CD4-positive, alpha-beta T cell (primary cell): ENCODE measurements around the gene XYLT1. TPM values are rescaled to one million over a fixed set of nuclear protein-coding genes. Genes with fewer than 3 reads are reported as not detected.

Source experiments
- ATAC-seq: fragments of 200-7000 bp; cut with Tn5 transposase; one replicate; pipeline ENCODE4 v1.10.0; 2022; ENCODE audit warnings: mild to moderate bottlenecking; ENCODE audit not compliant: poor library complexity
- CTCF ChIA-PET: fragments of 350-600 bp; sonication (Branson Sonifier 250); formaldehyde crosslinking; loops from one replicate; lab custom pipeline; 2021; ENCODE audit warnings: antibody characterized with exemption, inconsistent platforms; lab: Charles Lee
- POLR2A ChIA-PET: fragments of 350-600 bp; sonication (Branson Sonifier 250); formaldehyde crosslinking; loops from one replicate; lab custom pipeline; 2021; ENCODE audit warnings: antibody characterized with exemption, inconsistent platforms; lab: Charles Lee
- DNase-seq, 14 experiments: peaks; one replicate each; pipeline ENCODE4 v3.0.0-alpha.2; 2013 to 2020; ENCODE audit warnings: mixed read lengths in 2 of 14
- H3K27ac ChIP-seq, 2 donors: one replicate each; pipeline versions ENCODE4 v1.5.1 to v1.7.0; 2013; ENCODE audit warnings: low read length in 2 of 2, low read depth in 1 of 2, mild to moderate bottlenecking in 1 of 2
- H3K27me3 ChIP-seq, 2 experiments: 1 replicate in 1 of 2; 2 replicates in 1 of 2; pipeline versions ENCODE4 v1.6.1 to v1.7.0; 2013; ENCODE audit warnings: low read length in 2 of 2, control low read depth in 1 of 2, mild to moderate bottlenecking in 1 of 2, moderate library complexity in 1 of 2; ENCODE audit not compliant: insufficient read depth in 2 of 2, control insufficient read depth in 1 of 2
- H3K36me3 ChIP-seq: one replicate; pipeline ENCODE4 v1.6.1; 2013; ENCODE audit warnings: low read length, control low read depth; ENCODE audit not compliant: insufficient read depth
- H3K4me1 ChIP-seq: one replicate; pipeline ENCODE4 v1.6.1; 2013; ENCODE audit warnings: low read length, control low read depth; ENCODE audit not compliant: insufficient read depth
- H3K4me3 ChIP-seq: one replicate; pipeline ENCODE4 v1.5.1; 2013; ENCODE audit warnings: mild to moderate bottlenecking, low read length, moderate library complexity
- H3K9me3 ChIP-seq, 2 experiments: 1 replicate in 1 of 2; 2 replicates in 1 of 2; pipeline versions ENCODE4 v1.6.1 to v1.7.0; 2013; ENCODE audit warnings: low read length in 2 of 2, mild to moderate bottlenecking in 2 of 2, control low read depth in 1 of 2, moderate library complexity in 1 of 2; ENCODE audit not compliant: control insufficient read depth in 1 of 2, insufficient read depth in 1 of 2
- H3K27ac Mint-ChIP-seq: one replicate; pipeline ENCODE4 v1.8.0; 2020; ENCODE audit warnings: mixed read lengths
- H3K27me3 Mint-ChIP-seq: one replicate; pipeline ENCODE4 v1.8.0; 2021; ENCODE audit warnings: mixed read lengths
- H3K36me3 Mint-ChIP-seq: one replicate; pipeline ENCODE4 v1.8.0; 2021; ENCODE audit warnings: low read depth, mixed read lengths
- H3K4me1 Mint-ChIP-seq: one replicate; pipeline ENCODE4 v1.8.0; 2021; ENCODE audit warnings: low read depth, mixed read lengths
- H3K4me3 Mint-ChIP-seq: one replicate; pipeline ENCODE4 v1.8.0; 2020; ENCODE audit warnings: mild to moderate bottlenecking, mixed read lengths
- H3K9me3 Mint-ChIP-seq: one replicate; pipeline ENCODE4 v1.8.0; 2020; ENCODE audit warnings: mixed read lengths
- intact Hi-C, 2 experiments: fragments of 100-400 bp; cut with DNase I in 1 of 2; cut with micrococcal nuclease in 1 of 2; formaldehyde crosslinking; loops; one replicate each; pipeline versions ENCODE4 v1.15.1 to v1.9.0; 2023 to 2025; cut with DNase I, micrococcal nuclease
- total RNA-seq, 174 experiments: library from RNA in 2 of 174; stranded (reverse) in 2 of 174; gene quantifications; one replicate each; pipeline ENCODE4 v1.2.3 and lab custom pipeline; 2021 to 2026
- TF ChIP-seq, protein P1 (sequence below): fragments of 200-600 bp; IDR thresholded peaks from one replicate; pipeline ENCODE4 v1.8.0; 2022; ENCODE audit warnings: antibody characterized with exemption, mild to moderate bottlenecking

XYLT1 gene
- total RNA-seq, 2 experiments from 2014 or later: 26.0 to 27.1 TPM

DNA sequence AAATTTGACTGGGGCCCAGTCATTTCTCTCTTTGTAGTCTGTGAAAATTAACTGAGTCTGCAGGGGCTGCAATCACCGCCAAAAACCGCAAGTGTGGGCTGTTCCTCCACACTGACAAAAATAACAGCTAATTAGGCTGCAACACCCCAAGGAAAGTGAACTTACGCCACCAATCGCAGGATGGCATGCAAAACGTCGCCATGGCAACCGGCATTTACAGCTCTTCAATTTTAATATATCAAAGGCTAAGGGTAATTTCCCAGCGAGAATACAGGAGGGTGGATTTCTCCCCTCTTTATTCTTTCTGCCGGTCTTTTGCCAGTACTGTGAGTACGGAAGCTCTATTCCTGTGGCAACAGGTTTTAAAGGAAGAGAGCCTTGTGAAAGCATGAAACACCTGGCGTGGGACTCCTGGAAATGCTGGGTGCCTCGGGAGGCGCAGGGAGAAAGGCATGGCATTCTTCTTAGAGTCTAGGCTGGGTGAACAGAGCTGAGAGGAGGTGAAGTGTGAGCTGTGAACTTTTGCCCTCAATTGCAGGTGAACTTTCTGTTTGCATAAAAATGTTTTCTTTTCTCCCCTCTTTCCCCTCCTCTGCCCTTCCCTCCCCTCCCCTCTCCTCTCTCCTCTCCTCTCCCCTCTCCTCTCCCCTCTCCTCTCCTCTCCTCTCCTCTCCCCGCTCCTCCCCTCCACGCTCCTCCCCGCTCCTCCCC lies 399.7 kb downstream of the XYLT1 start:
- Histone ChIP-seq H3K4me1 (peaks cover 15% of the 10 kb centered on the region), H3K27me3 (no peaks in the 10 kb centered on the region), H3K27ac (peak overlapping the region; percentile 52 to 72), H3K9me3 (no peaks in the 10 kb centered on the region), H3K36me3 (no peaks in the 10 kb centered on the region), H3K4me3 (peak overlapping the region; percentile 37)
- peak; percentile 87 for ATAC-seq
- Mint-ChIP-seq H3K36me3 (no peaks in the 10 kb centered on the region), H3K9me3 (no peaks in the 10 kb centered on the region), H3K27me3 (no peaks in the 10 kb centered on the region), H3K4me3 (peak overlapping the region; percentile 82), H3K27ac (peak overlapping the region; percentile 91), H3K4me1 (peaks cover 38% of the 10 kb centered on the region)
- intact Hi-C loops: loop anchor here in 1 of 2 experiments (1.0 kb wide), 2 partner anchors 44 to 58 kb away; no protein-coding TSS in a partner anchor
- peak; percentile 58 to 97 (median 76) for DNase-seq
- CTCF ChIA-PET: interaction anchor here (0.6 kb wide), 1 partner anchor 330 kb away, joined by 3 read pairs; no protein-coding TSS in a partner anchor
- TF ChIP-seq, protein P1, sequence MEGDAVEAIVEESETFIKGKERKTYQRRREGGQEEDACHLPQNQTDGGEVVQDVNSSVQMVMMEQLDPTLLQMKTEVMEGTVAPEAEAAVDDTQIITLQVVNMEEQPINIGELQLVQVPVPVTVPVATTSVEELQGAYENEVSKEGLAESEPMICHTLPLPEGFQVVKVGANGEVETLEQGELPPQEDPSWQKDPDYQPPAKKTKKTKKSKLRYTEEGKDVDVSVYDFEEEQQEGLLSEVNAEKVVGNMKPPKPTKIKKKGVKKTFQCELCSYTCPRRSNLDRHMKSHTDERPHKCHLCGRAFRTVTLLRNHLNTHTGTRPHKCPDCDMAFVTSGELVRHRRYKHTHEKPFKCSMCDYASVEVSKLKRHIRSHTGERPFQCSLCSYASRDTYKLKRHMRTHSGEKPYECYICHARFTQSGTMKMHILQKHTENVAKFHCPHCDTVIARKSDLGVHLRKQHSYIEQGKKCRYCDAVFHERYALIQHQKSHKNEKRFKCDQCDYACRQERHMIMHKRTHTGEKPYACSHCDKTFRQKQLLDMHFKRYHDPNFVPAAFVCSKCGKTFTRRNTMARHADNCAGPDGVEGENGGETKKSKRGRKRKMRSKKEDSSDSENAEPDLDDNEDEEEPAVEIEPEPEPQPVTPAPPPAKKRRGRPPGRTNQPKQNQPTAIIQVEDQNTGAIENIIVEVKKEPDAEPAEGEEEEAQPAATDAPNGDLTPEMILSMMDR: no peak
- POLR2A ChIA-PET: interaction anchor here (0.5 to 1.3 kb wide), 2 partner anchors 58 to 769 kb away, joined by 3 to 4 read pairs; no protein-coding TSS in a partner anchor

DNA sequence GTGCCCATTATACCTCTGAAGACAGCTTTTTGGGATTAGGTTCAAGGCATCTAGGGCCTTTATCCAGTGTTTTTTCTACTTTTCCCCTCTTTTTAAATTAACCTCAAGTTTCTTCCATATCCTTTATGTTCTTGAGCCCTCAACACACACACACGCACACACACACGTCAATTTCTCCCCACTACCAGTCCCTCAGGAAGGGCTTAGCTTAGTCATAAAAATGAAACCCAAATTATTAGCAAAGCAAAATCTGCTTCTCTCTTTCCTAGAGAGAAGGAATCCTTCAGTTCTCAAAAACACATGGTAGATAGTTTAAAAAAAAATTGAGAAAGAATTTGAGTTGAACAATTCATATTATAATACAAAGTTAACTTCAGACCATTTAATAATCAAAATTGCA lies 401.1 kb downstream of the XYLT1 start:
- CTCF ChIA-PET: no interaction called here
- Mint-ChIP-seq H3K36me3 (no peaks in the 10 kb centered on the region), H3K27ac (peak overlapping the region; percentile 37), H3K9me3 (no peaks in the 10 kb centered on the region), H3K4me1 (peaks cover 38% of the 10 kb centered on the region), H3K27me3 (no peaks in the 10 kb centered on the region), H3K4me3 (no peak overlapping the region)
- Histone ChIP-seq H3K4me1 (peaks cover 15% of the 10 kb centered on the region), H3K4me3 (no peak overlapping the region), H3K27me3 (no peaks in the 10 kb centered on the region), H3K9me3 (no peaks in the 10 kb centered on the region), H3K27ac (no peak overlapping the region), H3K36me3 (no peaks in the 10 kb centered on the region)
- ATAC-seq: no peak
- TF ChIP-seq, protein P1: no peak
- DNase-seq: no peak
- intact Hi-C loops: loop anchor here (1.0 to 5.0 kb wide), 2 partner anchors 42 to 48 kb away; no protein-coding TSS in a partner anchor
- POLR2A ChIA-PET: no interaction called here

DNA sequence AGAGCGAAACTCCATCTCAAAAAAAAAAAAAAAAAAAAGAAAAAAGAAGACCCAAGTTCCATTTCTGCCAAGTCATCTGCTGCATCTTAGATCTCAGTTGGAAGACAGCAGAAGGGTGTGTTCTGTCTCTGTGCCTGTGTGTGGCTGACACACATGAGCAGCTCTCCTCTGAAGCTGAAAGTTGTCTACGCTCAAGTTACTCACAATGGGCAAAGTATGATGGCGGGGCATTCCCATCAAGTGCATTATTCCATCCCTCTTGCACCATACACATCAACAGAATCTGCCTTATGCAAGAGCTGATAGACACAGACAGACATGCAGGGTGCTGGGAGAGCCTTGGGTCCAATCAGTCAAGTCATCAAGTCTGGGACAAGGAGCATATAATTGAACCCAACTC lies 402.2 kb downstream of the XYLT1 start:
- Mint-ChIP-seq H3K27ac (no peak overlapping the region), H3K27me3 (no peaks in the 10 kb centered on the region), H3K36me3 (no peaks in the 10 kb centered on the region), H3K4me1 (peaks cover 38% of the 10 kb centered on the region), H3K4me3 (no peak overlapping the region), H3K9me3 (no peaks in the 10 kb centered on the region)
- peaks cover 15% of the 10 kb centered on the region for H3K4me1 ChIP-seq
- TF ChIP-seq, protein P1: no peak
- DNase-seq (peak in 1 of 14 experiments; percentile 14), ATAC-seq (no peak)
- intact Hi-C loops: loop anchor here in 1 of 2 experiments (5.0 kb wide), 1 partner anchor 49 kb away; no protein-coding TSS in a partner anchor
- POLR2A ChIA-PET: no interaction called here
- no peak overlapping the region for H3K4me3 ChIP-seq
- H3K9me3 ChIP-seq: no peaks in the 10 kb centered on the region
- no peaks in the 10 kb centered on the region for H3K36me3 ChIP-seq
- H3K27ac ChIP-seq: no peak overlapping the region
- H3K27me3 ChIP-seq: no peaks in the 10 kb centered on the region
- CTCF ChIA-PET: interaction anchor here (0.7 kb wide), 1 partner anchor 102 kb away, joined by 4 read pairs; no protein-coding TSS in a partner anchor
